Astrocyte of the spinal cord (primary cell): ENCODE results near the gene TAOK1.

Experiments
- DNase-seq: peaks from one replicate; pipeline ENCODE4 v3.0.0; 2011; ENCODE audit warnings: low read depth, low spot score
- H3K4me3 ChIP-seq: 2 replicates; pipeline ENCODE4 v1.5.1; 2011; ENCODE audit warnings: low read depth, mild to moderate bottlenecking, low read length, moderate library complexity
- CTCF ChIP-seq: IDR thresholded peaks from 2 replicates; pipeline ENCODE4 v1.5.1; 2012; ENCODE audit warnings: low read depth, mild to moderate bottlenecking, low read length, inconsistent platforms
- in situ Hi-C: cut with HindIII; loops from 2 replicates; pipeline ENCODE4 v1.10.0; 2017; ENCODE audit warnings: low sequenced_read_pairs

Gene TAOK1

GRCh38 chr17:29589524-29590410, 199.6 kb downstream of the TAOK1 start, which contains the start of gene GIT1:
TSS of gene GIT1 (minus strand) at chr17:29589648. CDS start at chr17:29589378, 270 bp downstream.
- H3K4me3 ChIP-seq: peak within 1 kb of the TSS; percentile 76
- peak; percentile 82 for DNase-seq
- in situ Hi-C loops: no loop called here
- no peak for TF ChIP-seq CTCF

- no peak for TF ChIP-seq CTCF
- peak overlapping the region; percentile 34 for H3K4me3 ChIP-seq
- in situ Hi-C loops: no loop called here
- DNase-seq: peak; percentile 53
These were observed 200.4 kb downstream of the TAOK1 start for GRCh38 chr17:29590411-29591145.

- TF ChIP-seq CTCF: no peak
- no peak for DNase-seq
- in situ Hi-C loops: no loop called here
- H3K4me3 ChIP-seq: peak overlapping the region; percentile 34
These were observed 201.1 kb downstream of the TAOK1 start for GRCh38 chr17:29591146-29591736.

- peak; percentile 98 for TF ChIP-seq CTCF
- H3K4me3 ChIP-seq: peak overlapping the region; percentile 34
- peak; percentile 87 for DNase-seq
- in situ Hi-C loops: no loop called here
These were observed 201.8 kb downstream of the TAOK1 start for GRCh38 chr17:29591737-29592608.

GRCh38 chr17:29592850-29593551, 202.8 kb downstream of the TAOK1 start, which contains the start of gene ANKRD13B:
TSS of gene ANKRD13B (plus strand) at chr17:29593132. CDS start at chr17:29593622, 490 bp downstream.
- in situ Hi-C loops: no loop called here
- DNase-seq: no peak
- TF ChIP-seq CTCF: no peak
- H3K4me3 ChIP-seq: peak within 1 kb of the TSS; percentile 54
